ACC112 (cell line): ENCODE measurements around the gene SPSB1.

ENCODE experiments used
- H2AFZ ChIP-seq: fragments of 200-600 bp; sonication (generic); one replicate; pipeline ENCODE4 v1.6.0; 2017; ENCODE audit warnings: antibody characterized with exemption, low read length; ENCODE audit not compliant: unreplicated experiment
- H3K27ac ChIP-seq: fragments of 200-600 bp; sonication (generic); 2 replicates; pipeline ENCODE4 v1.5.1; 2014; ENCODE audit warnings: low read depth, mild to moderate bottlenecking, antibody characterized with exemption, low read length, moderate library complexity
- H3K27me3 ChIP-seq: fragments of 200-600 bp; sonication (generic); 2 replicates; pipeline ENCODE4 v1.6.1; 2014; ENCODE audit warnings: mild to moderate bottlenecking, antibody characterized with exemption, low read length, moderate library complexity, mixed read lengths; ENCODE audit not compliant: insufficient read depth
- H3K36me3 ChIP-seq: fragments of 200-600 bp; sonication (generic); 2 replicates; pipeline ENCODE4 v1.6.1; 2016; ENCODE audit warnings: mild to moderate bottlenecking, antibody characterized with exemption, low read length, moderate library complexity, mixed read lengths; ENCODE audit not compliant: insufficient read depth
- H3K4me1 ChIP-seq: fragments of 200-600 bp; sonication (generic); one replicate; pipeline ENCODE4 v1.6.1; 2016; ENCODE audit warnings: low read length, mixed read lengths; ENCODE audit not compliant: insufficient read depth, unreplicated experiment, control insufficient read depth
- H3K4me3 ChIP-seq: fragments of 200-600 bp; sonication (generic); 2 replicates; pipeline ENCODE4 v1.5.1; 2014; ENCODE audit warnings: mild to moderate bottlenecking, low read depth, low read length
- H3K79me2 ChIP-seq: fragments of 200-600 bp; sonication (generic); one replicate; pipeline ENCODE4 v1.6.0; 2016; ENCODE audit warnings: low read length; ENCODE audit not compliant: control insufficient read depth, unreplicated experiment, insufficient read depth

SPSB1 gene

GRCh38 chr1:9270290-9270883 lies 22.3 kb upstream of the SPSB1 start:
- Histone ChIP-seq H2AFZ (no peak overlapping the region), H3K27ac (no peak overlapping the region), H3K36me3 (no peaks in the 10 kb centered on the region), H3K4me3 (no peak overlapping the region), H3K4me1 (peaks cover 8% of the 10 kb centered on the region), H3K27me3 (no peaks in the 10 kb centered on the region), H3K79me2 (no peaks in the 10 kb centered on the region)

- H2AFZ ChIP-seq, result no peak overlapping the region
- H3K36me3 ChIP-seq, result no peaks in the 10 kb centered on the region
- no peak overlapping the region for H3K4me3 ChIP-seq
- no peak overlapping the region for H3K27ac ChIP-seq
- H3K79me2 ChIP-seq, result no peaks in the 10 kb centered on the region
- H3K27me3 ChIP-seq, result no peaks in the 10 kb centered on the region
- peaks cover 16% of the 10 kb centered on the region for H3K4me1 ChIP-seq
Measured at GRCh38 chr1:9271283-9271682, 21.4 kb upstream of the SPSB1 start.

- H2AFZ ChIP-seq, result no peak overlapping the region
- H3K27me3 ChIP-seq, result no peaks in the 10 kb centered on the region
- H3K79me2 ChIP-seq, result no peaks in the 10 kb centered on the region
- H3K36me3 ChIP-seq, result no peaks in the 10 kb centered on the region
- no peak overlapping the region for H3K27ac ChIP-seq
- no peak overlapping the region for H3K4me3 ChIP-seq
- H3K4me1 ChIP-seq, result peaks cover 13% of the 10 kb centered on the region
Measured at GRCh38 chr1:9271861-9272595, 20.7 kb upstream of the SPSB1 start.

GRCh38 chr1:9273177-9273576 lies 19.5 kb upstream of the SPSB1 start:
- no peaks in the 10 kb centered on the region for H3K27me3 ChIP-seq
- no peaks in the 10 kb centered on the region for H3K79me2 ChIP-seq
- H3K4me3 ChIP-seq, result no peak overlapping the region
- H3K36me3 ChIP-seq, result no peaks in the 10 kb centered on the region
- H3K27ac ChIP-seq, result no peak overlapping the region
- H2AFZ ChIP-seq, result no peak overlapping the region
- H3K4me1 ChIP-seq, result peaks cover 13% of the 10 kb centered on the region

- H2AFZ ChIP-seq, result no peak overlapping the region
- no peaks in the 10 kb centered on the region for H3K79me2 ChIP-seq
- no peak overlapping the region for H3K4me3 ChIP-seq
- no peak overlapping the region for H3K27ac ChIP-seq
- peaks cover 25% of the 10 kb centered on the region for H3K4me1 ChIP-seq
- H3K36me3 ChIP-seq, result no peaks in the 10 kb centered on the region
- H3K27me3 ChIP-seq, result no peaks in the 10 kb centered on the region
Measured at GRCh38 chr1:9275161-9275560, 17.5 kb upstream of the SPSB1 start.

- no peak overlapping the region for H3K4me3 ChIP-seq
- H3K27ac ChIP-seq, result no peak overlapping the region
- H2AFZ ChIP-seq, result no peak overlapping the region
Measured at GRCh38 chr1:9275567-9276034, 17.1 kb upstream of the SPSB1 start.

GRCh38 chr1:9278116-9278515 lies 14.6 kb upstream of the SPSB1 start:
- no peaks in the 10 kb centered on the region for H3K27me3 ChIP-seq
- H3K27ac ChIP-seq, result no peak overlapping the region
- H3K4me1 ChIP-seq, result peaks cover 47% of the 10 kb centered on the region
- H3K4me3 ChIP-seq, result no peak overlapping the region
- no peaks in the 10 kb centered on the region for H3K36me3 ChIP-seq
- H2AFZ ChIP-seq, result no peak overlapping the region
- no peaks in the 10 kb centered on the region for H3K79me2 ChIP-seq

More at GRCh38 chr1:9275567-9276034, 17.1 kb upstream of the SPSB1 start:
- Histone ChIP-seq H3K36me3 (no peaks in the 10 kb centered on the region), H3K27me3 (no peaks in the 10 kb centered on the region), H3K79me2 (no peaks in the 10 kb centered on the region), H3K4me1 (peaks cover 27% of the 10 kb centered on the region)

- no peak overlapping the region for H2AFZ ChIP-seq
- no peak overlapping the region for H3K4me3 ChIP-seq
- no peak overlapping the region for H3K27ac ChIP-seq
- peaks cover 51% of the 10 kb centered on the region for H3K4me1 ChIP-seq
- H3K79me2 ChIP-seq, result no peaks in the 10 kb centered on the region
- H3K27me3 ChIP-seq, result no peaks in the 10 kb centered on the region
- H3K36me3 ChIP-seq, result no peaks in the 10 kb centered on the region
Measured at GRCh38 chr1:9278585-9279153, 14.0 kb upstream of the SPSB1 start.

- Histone ChIP-seq H3K4me3 (no peak overlapping the region), H3K36me3 (no peaks in the 10 kb centered on the region), H3K27me3 (no peaks in the 10 kb centered on the region), H3K4me1 (peaks cover 51% of the 10 kb centered on the region), H3K79me2 (no peaks in the 10 kb centered on the region), H2AFZ (no peak overlapping the region), H3K27ac (no peak overlapping the region)
Measured at GRCh38 chr1:9279172-9279840, 13.4 kb upstream of the SPSB1 start.

- peak overlapping the region; percentile 32 for H3K4me3 ChIP-seq
- peak overlapping the region; percentile 38; the same call in 1 of the 2 replicates for H3K27ac ChIP-seq
- H3K79me2 ChIP-seq, result no peaks in the 10 kb centered on the region
- peak overlapping the region; percentile 57 for H2AFZ ChIP-seq
- H3K4me1 ChIP-seq, result peaks cover 47% of the 10 kb centered on the region
- H3K36me3 ChIP-seq, result no peaks in the 10 kb centered on the region
- H3K27me3 ChIP-seq, result no peaks in the 10 kb centered on the region
Measured at GRCh38 chr1:9280015-9280860, 12.5 kb upstream of the SPSB1 start.
